Measurements from ENCODE around the gene XPO4. TPM values are rescaled to one million over a fixed set of nuclear protein-coding genes. Genes with fewer than 3 reads are reported as not detected.
"Not testable (repeated sequence)": the region's sequence is repeated elsewhere in the genome, so short reads cannot be mapped to it uniquely, and the experiment has no call there.

Gene XPO4
- total RNA-seq, 1 experiment from 2014 or later: 56.9 TPM

GRCh38 chr13:20903164-20903475 is 574 bp upstream of the XPO4 start:
- DNase-seq (ENCODE audit: low read depth, low spot score): no peak
- in situ Hi-C loops (cut with HindIII; ENCODE audit: low pct_unique_long_range_greater_than_20kb, low sequenced_read_pairs): no loop called here

- DNase-seq (ENCODE audit: low read depth, low spot score): peak; percentile 78
- in situ Hi-C loops (cut with HindIII; ENCODE audit: low pct_unique_long_range_greater_than_20kb, low sequenced_read_pairs): no loop called here
Observed at GRCh38 chr13:20901668-20902437, 693 bp downstream of the XPO4 start.

- in situ Hi-C loops (cut with HindIII; ENCODE audit: low pct_unique_long_range_greater_than_20kb, low sequenced_read_pairs): no loop called here
- no peak for DNase-seq (ENCODE audit: low read depth, low spot score)
Observed at GRCh38 chr13:20894245-20894644, 8.3 kb downstream of the XPO4 start.

- DNase-seq (ENCODE audit: low read depth, low spot score): no peak
- in situ Hi-C loops (cut with HindIII; ENCODE audit: low pct_unique_long_range_greater_than_20kb, low sequenced_read_pairs): no loop called here
Observed at GRCh38 chr13:20891768-20892167, 10.8 kb downstream of the XPO4 start.

GRCh38 chr13:20891034-20891433 is 11.5 kb downstream of the XPO4 start:
- DNase-seq (ENCODE audit: low read depth, low spot score): no peak
- in situ Hi-C loops (cut with HindIII; ENCODE audit: low pct_unique_long_range_greater_than_20kb, low sequenced_read_pairs): no loop called here

- DNase-seq (ENCODE audit: low read depth, low spot score); in situ Hi-C loops (cut with HindIII; ENCODE audit: low pct_unique_long_range_greater_than_20kb, low sequenced_read_pairs): not testable (repeated sequence)
Observed at GRCh38 chr13:20890540-20890939, 12.0 kb downstream of the XPO4 start.

GRCh38 chr13:20882206-20882605 is 20.3 kb downstream of the XPO4 start:
- in situ Hi-C loops (cut with HindIII; ENCODE audit: low pct_unique_long_range_greater_than_20kb, low sequenced_read_pairs): no loop called here
- peak; percentile 90 for DNase-seq (ENCODE audit: low read depth, low spot score)

- in situ Hi-C loops (cut with HindIII; ENCODE audit: low pct_unique_long_range_greater_than_20kb, low sequenced_read_pairs): no loop called here
- no peak for DNase-seq (ENCODE audit: low read depth, low spot score)
Observed at GRCh38 chr13:20877902-20878301, 24.6 kb downstream of the XPO4 start.

- in situ Hi-C loops (cut with HindIII; ENCODE audit: low pct_unique_long_range_greater_than_20kb, low sequenced_read_pairs); DNase-seq (ENCODE audit: low read depth, low spot score): not testable (repeated sequence)
Observed at GRCh38 chr13:20876802-20877201, 25.7 kb downstream of the XPO4 start.

- DNase-seq (ENCODE audit: low read depth, low spot score); in situ Hi-C loops (cut with HindIII; ENCODE audit: low pct_unique_long_range_greater_than_20kb, low sequenced_read_pairs): not testable (repeated sequence)
Observed at GRCh38 chr13:20874439-20874838, 28.1 kb downstream of the XPO4 start.

- DNase-seq (ENCODE audit: low read depth, low spot score): no peak
- in situ Hi-C loops (cut with HindIII; ENCODE audit: low pct_unique_long_range_greater_than_20kb, low sequenced_read_pairs): no loop called here
Observed at GRCh38 chr13:20873348-20873747, 29.2 kb downstream of the XPO4 start.

GRCh38 chr13:20870829-20871228 is 31.7 kb downstream of the XPO4 start:
- in situ Hi-C loops (cut with HindIII; ENCODE audit: low pct_unique_long_range_greater_than_20kb, low sequenced_read_pairs): no loop called here
- DNase-seq (ENCODE audit: low read depth, low spot score): no peak

- in situ Hi-C loops (cut with HindIII; ENCODE audit: low pct_unique_long_range_greater_than_20kb, low sequenced_read_pairs): no loop called here
- peak; percentile 32 for DNase-seq (ENCODE audit: low read depth, low spot score)
Observed at GRCh38 chr13:20869540-20869939, 33.0 kb downstream of the XPO4 start.

- in situ Hi-C loops (cut with HindIII; ENCODE audit: low pct_unique_long_range_greater_than_20kb, low sequenced_read_pairs): no loop called here
- no peak for DNase-seq (ENCODE audit: low read depth, low spot score)
Observed at GRCh38 chr13:20867408-20867807, 35.1 kb downstream of the XPO4 start.

GRCh38 chr13:20861666-20862065 is 40.9 kb downstream of the XPO4 start:
- DNase-seq (ENCODE audit: low read depth, low spot score); in situ Hi-C loops (cut with HindIII; ENCODE audit: low pct_unique_long_range_greater_than_20kb, low sequenced_read_pairs): not testable (repeated sequence)

- no peak for DNase-seq (ENCODE audit: low read depth, low spot score)
- in situ Hi-C loops (cut with HindIII; ENCODE audit: low pct_unique_long_range_greater_than_20kb, low sequenced_read_pairs): no loop called here
Observed at GRCh38 chr13:20860844-20861243, 41.7 kb downstream of the XPO4 start.

GRCh38 chr13:20856650-20857049 is 45.9 kb downstream of the XPO4 start:
- in situ Hi-C loops (cut with HindIII; ENCODE audit: low pct_unique_long_range_greater_than_20kb, low sequenced_read_pairs): no loop called here
- peak; percentile 63 for DNase-seq (ENCODE audit: low read depth, low spot score)

- no peak for DNase-seq (ENCODE audit: low read depth, low spot score)
- in situ Hi-C loops (cut with HindIII; ENCODE audit: low pct_unique_long_range_greater_than_20kb, low sequenced_read_pairs): no loop called here
Observed at GRCh38 chr13:20851844-20852402, 50.6 kb downstream of the XPO4 start.

- DNase-seq (ENCODE audit: low read depth, low spot score): peak; percentile 86
- in situ Hi-C loops (cut with HindIII; ENCODE audit: low pct_unique_long_range_greater_than_20kb, low sequenced_read_pairs): no loop called here
Observed at GRCh38 chr13:20848944-20849343, 53.6 kb downstream of the XPO4 start.
